MM.1S (cell line): ENCODE data around the gene OR2K2.
"Not testable (repeated sequence)": the region's sequence is repeated elsewhere in the genome, so short reads cannot be mapped to it uniquely, and the experiment has no call there.

Experiments used
- DNase-seq: peaks from one replicate; pipeline ENCODE4 v3.0.0-alpha.2; 2015
- H2AFZ ChIP-seq: fragments of 300-600 bp; sonication (generic); 2 replicates; pipeline ENCODE4 v1.6.0; 2016; ENCODE audit warnings: antibody characterized with exemption, low read length
- H3F3A ChIP-seq: fragments of 300-600 bp; sonication (generic); 2 replicates; pipeline ENCODE4 v1.6.1; 2016; ENCODE audit warnings: mild to moderate bottlenecking, antibody characterized with exemption, low read length, moderate library complexity, mixed read lengths; ENCODE audit not compliant: insufficient read depth
- H3K27ac ChIP-seq: fragments of 300-600 bp; sonication (generic); 2 replicates; pipeline ENCODE4 v1.5.1; 2016; ENCODE audit warnings: mild to moderate bottlenecking, low read length
- H3K27me3 ChIP-seq: fragments of 300-600 bp; sonication (generic); replicated peaks from 2 replicates; pipeline ENCODE4 v1.6.0; 2016; ENCODE audit warnings: low read length; ENCODE audit not compliant: insufficient read depth
- H3K36me3 ChIP-seq: fragments of 300-600 bp; sonication (generic); replicated peaks from 2 replicates; pipeline ENCODE4 v1.6.1; 2016; ENCODE audit warnings: mild to moderate bottlenecking, low read length, mixed read lengths; ENCODE audit not compliant: insufficient read depth
- H3K4me1 ChIP-seq: fragments of 300-600 bp; sonication (generic); 2 replicates; pipeline ENCODE4 v1.6.1; 2016; ENCODE audit warnings: low read length, mixed read lengths
- H3K4me2 ChIP-seq: fragments of 300-600 bp; sonication (generic); 2 replicates; pipeline ENCODE4 v1.6.0; 2016; ENCODE audit warnings: low read depth, low read length
- H3K4me3 ChIP-seq: fragments of 300-600 bp; sonication (generic); 2 replicates; pipeline ENCODE4 v1.5.1; 2016; ENCODE audit warnings: low read length, mixed read lengths
- H3K79me2 ChIP-seq: fragments of 300-600 bp; sonication (generic); 2 replicates; pipeline ENCODE4 v1.6.1; 2016; ENCODE audit warnings: mixed run types, low read length, mixed read lengths
- H3K9ac ChIP-seq: fragments of 300-600 bp; sonication (generic); 2 replicates; pipeline ENCODE4 v1.6.1; 2016; ENCODE audit warnings: low read length, mixed read lengths
- H3K9me2 ChIP-seq: fragments of 300-600 bp; sonication (generic); replicated peaks from 2 replicates; pipeline ENCODE4 v1.6.1; 2016; ENCODE audit warnings: mild to moderate bottlenecking, low read length, mixed read lengths; ENCODE audit not compliant: insufficient read depth
- H3K9me3 ChIP-seq: fragments of 300-600 bp; sonication (generic); replicated peaks from 2 replicates; pipeline ENCODE4 v1.6.1; 2016; ENCODE audit warnings: mild to moderate bottlenecking, low read length, mixed read lengths; ENCODE audit not compliant: insufficient read depth
- H4K20me1 ChIP-seq: fragments of 300-600 bp; sonication (generic); 2 replicates; pipeline ENCODE4 v1.6.1; 2016; ENCODE audit warnings: mild to moderate bottlenecking, low read length, moderate library complexity, mixed read lengths; ENCODE audit not compliant: insufficient read depth
- CTCF ChIP-seq: fragments of 300-600 bp; sonication (generic); IDR thresholded peaks from 2 replicates; pipeline ENCODE4 v1.5.1; 2016; ENCODE audit warnings: antibody characterized with exemption, low read length, mixed read lengths
- EZH2 ChIP-seq: fragments of 300-600 bp; sonication (generic); optimal IDR thresholded peaks from 2 replicates; pipeline ENCODE3; 2017; ENCODE audit warnings: low read depth, mild to moderate bottlenecking, antibody characterized with exemption, low read length, mixed read lengths
- EZH2phosphoT487 ChIP-seq: fragments of 300-600 bp; sonication (generic); IDR thresholded peaks from 2 replicates; pipeline ENCODE4 v1.6.1; 2018; ENCODE audit warnings: antibody characterized with exemption, low read length

Gene OR2K2

DNA sequence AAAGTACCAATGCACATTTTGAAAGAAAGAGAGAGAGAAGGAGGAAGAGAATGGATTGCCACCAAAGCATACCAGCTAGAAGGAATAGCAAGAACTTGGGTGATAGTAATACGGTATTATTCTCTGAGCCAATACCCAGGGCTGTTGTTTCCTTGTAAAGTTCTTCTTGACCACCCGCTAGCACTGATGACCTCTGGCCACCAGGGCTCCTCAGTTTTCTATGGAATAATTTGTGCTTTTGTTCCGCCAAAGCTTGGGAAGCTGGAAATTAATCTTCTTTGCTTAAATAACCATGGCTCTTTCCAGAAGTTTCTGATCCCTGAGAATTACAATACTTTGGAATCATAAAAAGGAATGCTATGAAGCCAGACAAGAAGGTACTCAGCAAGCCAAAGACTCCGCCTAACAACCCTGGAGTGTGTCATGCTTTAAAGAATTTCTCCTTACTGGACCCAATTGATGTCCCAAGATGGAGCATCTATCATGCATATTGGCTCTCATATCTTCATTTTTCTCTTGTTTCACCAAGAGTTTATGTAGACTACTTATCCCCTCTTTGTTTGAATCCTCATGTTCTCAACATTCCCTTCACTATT lies 29.8 kb downstream of the OR2K2 start:
- no peaks in the 10 kb centered on the region for H3K9me2 ChIP-seq
- H3K27me3 ChIP-seq = no peaks in the 10 kb centered on the region
- H3K79me2 ChIP-seq = no peaks in the 10 kb centered on the region
- TF ChIP-seq EZH2 = no peak
- no peak for TF ChIP-seq EZH2phosphoT487
- no peak for TF ChIP-seq CTCF
- no peaks in the 10 kb centered on the region for H3F3A ChIP-seq
- no peaks in the 10 kb centered on the region for H3K36me3 ChIP-seq
- no peak overlapping the region for H3K9ac ChIP-seq
- no peak overlapping the region for H3K4me3 ChIP-seq
- no peak overlapping the region for H3K27ac ChIP-seq
- no peaks in the 10 kb centered on the region for H3K4me1 ChIP-seq
- no peak overlapping the region for H2AFZ ChIP-seq
- no peak for DNase-seq
- no peaks in the 10 kb centered on the region for H4K20me1 ChIP-seq
- no peak overlapping the region for H3K4me2 ChIP-seq
- no peaks in the 10 kb centered on the region for H3K9me3 ChIP-seq

DNA sequence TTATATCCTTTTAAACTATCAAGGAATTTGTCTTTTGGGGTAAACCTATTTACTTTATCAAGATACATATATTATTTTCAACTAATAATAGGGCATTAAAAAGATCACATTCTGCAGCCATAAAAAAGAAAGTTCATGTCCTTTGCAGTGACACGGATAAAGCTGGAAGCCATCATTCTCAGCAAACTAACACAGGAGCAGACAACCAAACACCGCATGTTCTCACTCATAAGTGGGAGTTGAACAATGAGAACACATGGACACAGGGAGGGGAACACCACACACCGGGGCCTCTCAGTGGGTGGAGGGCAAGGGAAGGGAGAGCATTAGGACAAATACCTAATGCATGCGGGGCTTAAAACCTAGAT lies 30.4 kb downstream of the OR2K2 start:
- H3K27ac ChIP-seq, H3K4me2 ChIP-seq, H3K27me3 ChIP-seq, H3K4me1 ChIP-seq, H3K9me2 ChIP-seq, H3K79me2 ChIP-seq, H3K9me3 ChIP-seq, H2AFZ ChIP-seq, DNase-seq, H3K9ac ChIP-seq, H3K36me3 ChIP-seq, H3F3A ChIP-seq, H3K4me3 ChIP-seq, H4K20me1 ChIP-seq: not testable (repeated sequence)

DNA sequence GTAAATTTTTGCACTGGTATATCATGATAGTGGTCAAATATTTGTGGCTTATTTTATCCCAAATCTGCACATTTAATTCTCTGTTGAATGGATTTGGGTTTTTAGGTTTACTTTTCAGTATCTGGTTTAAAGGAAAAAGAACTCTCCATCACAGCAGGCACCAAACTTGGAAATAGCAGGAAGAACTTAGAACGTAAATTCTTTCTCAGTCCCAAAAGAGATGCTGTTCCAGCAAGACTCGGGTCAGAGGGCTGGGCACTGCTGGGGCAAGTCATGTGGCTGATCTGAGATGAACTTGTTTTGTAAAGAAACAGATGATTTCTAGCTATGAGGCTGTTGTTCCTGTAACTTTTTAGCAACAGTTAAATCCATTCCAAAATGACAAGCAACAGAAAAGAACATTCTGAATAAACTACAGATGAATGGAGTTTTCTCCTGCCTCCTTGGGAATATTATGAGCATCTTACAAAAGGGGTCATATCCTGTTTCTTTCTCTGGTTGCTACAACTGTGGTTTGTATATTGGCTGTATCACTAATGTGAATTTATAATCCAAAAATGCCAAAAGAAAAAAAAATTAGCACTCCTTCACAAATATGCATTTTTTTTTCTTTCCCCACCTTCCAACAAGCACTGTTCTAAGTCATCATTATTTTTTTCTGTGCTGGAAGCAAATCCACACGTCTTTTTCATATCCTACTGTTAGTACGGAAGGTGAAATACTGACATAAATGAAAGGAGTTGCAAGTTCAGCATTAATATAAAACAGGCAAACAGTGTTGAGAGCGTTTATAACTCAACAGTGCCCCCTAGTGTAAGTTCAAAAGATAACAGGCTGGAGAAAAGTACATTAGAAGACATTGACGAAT lies 31.1 kb downstream of the OR2K2 start:
- Histone ChIP-seq H3K9ac (no peak overlapping the region), H3K27ac (no peak overlapping the region), H3K36me3 (no peaks in the 10 kb centered on the region), H3K9me3 (no peaks in the 10 kb centered on the region), H3K79me2 (no peaks in the 10 kb centered on the region), H2AFZ (no peak overlapping the region), H3K9me2 (no peaks in the 10 kb centered on the region), H3K4me2 (no peak overlapping the region; the same call in 1 of the 2 replicates), H3K4me1 (no peaks in the 10 kb centered on the region), H3K27me3 (no peaks in the 10 kb centered on the region), H3F3A (no peaks in the 10 kb centered on the region), H3K4me3 (no peak overlapping the region), H4K20me1 (no peaks in the 10 kb centered on the region)
- peak; percentile 62 for DNase-seq
- TF ChIP-seq EZH2phosphoT487 = no peak
- peak; percentile 74 for TF ChIP-seq CTCF

DNA sequence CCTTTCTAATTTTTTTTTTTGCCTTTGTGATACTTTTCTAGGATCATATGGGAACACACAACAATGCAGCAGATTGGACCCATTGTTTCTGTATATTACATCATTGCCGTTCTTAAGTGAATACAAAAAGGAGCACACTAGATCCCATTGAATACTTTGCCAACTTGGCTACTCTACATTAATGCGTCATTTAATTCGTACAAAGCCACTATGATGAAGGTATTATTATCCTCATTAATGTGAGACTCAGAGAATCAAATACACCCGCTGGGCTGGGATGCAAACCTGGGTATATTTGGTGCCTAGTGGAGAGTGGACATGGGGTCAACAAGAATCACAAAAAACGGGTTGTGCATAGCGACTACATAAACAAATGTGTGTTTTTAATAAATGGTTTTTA lies 31.9 kb downstream of the OR2K2 start:
- H3K9me2 ChIP-seq = no peaks in the 10 kb centered on the region

More for the DNA sequence above, 31.9 kb downstream of the OR2K2 start:
- Histone ChIP-seq H3K9ac (no peak overlapping the region), H3K4me1 (no peaks in the 10 kb centered on the region), H3K36me3 (no peaks in the 10 kb centered on the region), H3K4me3 (no peak overlapping the region), H4K20me1 (no peaks in the 10 kb centered on the region), H3K9me3 (no peaks in the 10 kb centered on the region), H3K27ac (no peak overlapping the region), H2AFZ (no peak overlapping the region), H3K79me2 (no peaks in the 10 kb centered on the region), H3F3A (no peaks in the 10 kb centered on the region), H3K4me2 (no peak overlapping the region), H3K27me3 (no peaks in the 10 kb centered on the region)
- no peak for DNase-seq
- TF ChIP-seq CTCF = no peak
- no peak for TF ChIP-seq EZH2
- TF ChIP-seq EZH2phosphoT487 = no peak
